ENCODE results near the gene SOX5. TPM values are rescaled to one million over a fixed set of nuclear protein-coding genes. Genes with fewer than 3 reads are reported as not detected.

The SOX5 gene
- total RNA-seq, 2 donors from 2014 or later, result 3.0 to 13.3 TPM

DNA sequence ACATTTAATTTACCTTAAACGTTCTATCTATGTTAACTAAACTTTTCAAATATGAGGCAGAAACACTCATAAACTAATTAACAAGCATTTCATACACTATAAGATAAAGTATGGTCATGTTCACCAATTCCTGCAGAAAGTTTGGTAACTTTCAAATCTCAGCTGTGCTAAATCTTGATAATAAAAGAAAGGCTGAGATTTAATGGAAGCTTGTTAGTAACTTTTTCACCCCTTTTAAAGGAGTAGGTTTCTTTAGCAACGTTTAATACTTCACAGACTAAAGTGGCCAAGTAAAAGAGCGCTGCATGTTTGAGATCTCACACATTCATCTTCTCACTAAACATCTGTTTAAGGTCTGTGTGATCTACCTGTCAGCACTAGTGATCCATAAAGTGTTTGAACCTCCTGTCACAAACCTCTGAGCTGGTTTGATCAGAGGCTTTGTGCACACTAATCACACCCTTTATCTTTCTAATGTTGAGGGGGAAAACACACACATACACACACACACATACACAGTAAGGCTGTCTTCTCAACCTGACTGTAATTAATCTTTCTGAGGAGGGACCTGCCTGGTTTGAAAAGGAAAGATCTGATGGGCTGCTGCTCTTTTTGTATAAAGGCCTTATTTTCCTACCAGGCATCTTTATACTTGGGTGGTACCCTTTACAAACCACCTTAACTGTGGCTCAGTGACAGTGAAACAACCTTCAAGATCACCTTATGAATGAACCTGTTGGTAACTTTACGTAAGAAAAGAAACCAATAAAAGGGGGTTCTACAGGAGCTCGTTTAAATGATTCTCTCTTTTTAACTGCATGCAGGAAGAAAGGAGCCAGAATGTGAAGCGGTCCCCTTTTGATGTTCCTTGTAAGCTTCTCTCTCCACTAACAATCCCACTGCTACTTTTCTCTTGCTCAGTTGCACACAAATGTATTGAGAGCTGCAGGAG lies 244.2 kb downstream of the SOX5 start:
- no peaks in the 10 kb centered on the region for H3K27me3 Mint-ChIP-seq
- no peak for ATAC-seq
- H3K4me1 Mint-ChIP-seq (ENCODE audit: low read depth in 2 of 2), result no peaks in the 10 kb centered on the region
- peaks cover 5% of the 10 kb centered on the region for H3K9me3 Mint-ChIP-seq
- DNase-seq (ENCODE audit: low spot score), result no peak
- no peak overlapping the region for H3K27ac Mint-ChIP-seq
- H3K36me3 Mint-ChIP-seq, result no peaks in the 10 kb centered on the region
- no peak overlapping the region for H3K4me3 Mint-ChIP-seq

GRCh38 chr12:23703051-23703450 lies 246.4 kb downstream of the SOX5 start:
- Mint-ChIP-seq H3K4me1 (ENCODE audit: low read depth in 2 of 2) (no peaks in the 10 kb centered on the region), H3K36me3 (no peaks in the 10 kb centered on the region), H3K4me3 (no peak overlapping the region), H3K27ac (no peak overlapping the region), H3K9me3 (peaks cover 17% of the 10 kb centered on the region), H3K27me3 (no peaks in the 10 kb centered on the region)
- ATAC-seq (no peak), DNase-seq (ENCODE audit: low spot score) (no peak)

DNA sequence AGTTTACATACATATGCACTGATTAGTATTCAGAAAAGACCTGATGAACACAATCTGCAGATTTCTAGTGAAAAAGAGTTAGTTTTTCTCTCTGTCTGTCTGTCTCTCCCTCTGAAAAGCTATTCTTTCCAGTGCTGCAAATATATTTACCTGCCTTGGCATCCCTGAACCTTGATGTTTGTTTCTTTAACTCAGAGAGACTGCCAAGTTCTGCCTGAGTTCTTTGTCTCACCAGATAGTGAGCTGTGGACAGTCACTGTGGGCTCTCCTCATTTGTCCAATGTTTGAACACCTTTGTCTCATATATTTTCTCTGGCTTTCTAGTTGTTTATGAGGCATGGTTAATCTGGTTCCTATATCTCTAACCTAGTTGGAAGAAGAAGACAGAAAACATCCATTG lies 250.4 kb downstream of the SOX5 start:
- ATAC-seq (no peak), DNase-seq (ENCODE audit: low spot score) (no peak)
- no peak overlapping the region for H3K4me3 Mint-ChIP-seq
- H3K4me1 Mint-ChIP-seq (ENCODE audit: low read depth in 2 of 2), result no peaks in the 10 kb centered on the region
- no peaks in the 10 kb centered on the region for H3K27me3 Mint-ChIP-seq
- H3K27ac Mint-ChIP-seq, result no peak overlapping the region
- no peaks in the 10 kb centered on the region for H3K36me3 Mint-ChIP-seq
- peaks cover 19% of the 10 kb centered on the region for H3K9me3 Mint-ChIP-seq

- DNase-seq (ENCODE audit: low spot score), result no peak
- Mint-ChIP-seq H3K27me3 (no peaks in the 10 kb centered on the region), H3K36me3 (no peaks in the 10 kb centered on the region), H3K4me3 (no peak overlapping the region), H3K27ac (no peak overlapping the region), H3K4me1 (ENCODE audit: low read depth in 2 of 2) (no peaks in the 10 kb centered on the region), H3K9me3 (peaks cover 21% of the 10 kb centered on the region)
- ATAC-seq, result no peak
These were observed 254.6 kb downstream of the SOX5 start for GRCh38 chr12:23694920-23695319.

- peaks cover 20% of the 10 kb centered on the region for H3K9me3 Mint-ChIP-seq
- no peaks in the 10 kb centered on the region for H3K27me3 Mint-ChIP-seq
- no peak overlapping the region for H3K4me3 Mint-ChIP-seq
- no peaks in the 10 kb centered on the region for H3K36me3 Mint-ChIP-seq
- no peak for DNase-seq (ENCODE audit: low spot score)
- ATAC-seq, result no peak
- no peaks in the 10 kb centered on the region for H3K4me1 Mint-ChIP-seq (ENCODE audit: low read depth in 2 of 2)
- no peak overlapping the region for H3K27ac Mint-ChIP-seq
These were observed 255.2 kb downstream of the SOX5 start for GRCh38 chr12:23694307-23694706.

DNA sequence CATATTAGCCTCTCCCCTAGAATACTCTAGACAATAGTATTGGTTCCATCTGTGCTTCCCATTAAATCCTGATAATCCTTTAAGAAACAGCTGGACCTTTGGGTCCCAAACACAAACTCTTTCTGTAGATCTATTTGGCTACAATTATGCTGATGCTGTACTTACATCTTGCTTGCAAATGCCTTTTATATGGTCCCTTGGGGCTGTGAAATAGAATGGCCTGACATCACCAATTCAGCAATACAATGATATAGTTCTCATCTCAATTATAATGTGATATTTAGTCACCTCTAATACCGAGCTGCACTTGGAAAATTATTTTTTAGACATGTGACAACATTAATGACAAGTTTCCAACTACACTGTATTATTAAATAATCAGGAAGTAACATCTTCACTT lies 261.5 kb downstream of the SOX5 start:
- Mint-ChIP-seq H3K4me3 (no peak overlapping the region), H3K27me3 (no peaks in the 10 kb centered on the region), H3K4me1 (ENCODE audit: low read depth in 2 of 2) (no peaks in the 10 kb centered on the region), H3K27ac (no peak overlapping the region), H3K9me3 (peaks cover 13% of the 10 kb centered on the region), H3K36me3 (no peaks in the 10 kb centered on the region)
- ATAC-seq (no peak), DNase-seq (ENCODE audit: low spot score) (no peak)

DNA sequence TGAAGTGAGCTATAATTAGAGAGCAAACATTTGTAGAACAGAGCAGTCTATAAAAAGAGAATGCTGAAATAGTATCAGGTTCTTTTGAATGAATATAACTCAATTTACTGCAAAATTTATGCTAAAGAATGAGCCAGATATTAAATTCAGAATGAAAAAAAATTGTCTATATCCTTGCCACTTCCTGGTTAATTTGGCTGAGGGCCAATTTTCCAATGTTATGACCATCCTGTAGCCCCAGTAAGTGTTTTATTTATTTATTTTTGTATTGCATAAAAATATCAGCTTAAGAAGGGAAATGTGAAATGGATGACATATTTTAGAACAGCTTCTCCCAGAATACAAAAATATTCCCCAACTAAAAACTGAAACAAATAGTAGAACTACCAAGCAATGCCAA lies 263.4 kb downstream of the SOX5 start:
- Mint-ChIP-seq H3K27me3 (no peaks in the 10 kb centered on the region), H3K4me3 (no peak overlapping the region), H3K4me1 (ENCODE audit: low read depth in 2 of 2) (no peaks in the 10 kb centered on the region), H3K27ac (no peak overlapping the region), H3K9me3 (peaks cover 13% of the 10 kb centered on the region), H3K36me3 (no peaks in the 10 kb centered on the region)
- ATAC-seq (no peak), DNase-seq (ENCODE audit: low spot score) (no peak)

GRCh38 chr12:23684121-23684520 lies 265.3 kb downstream of the SOX5 start:
- no peaks in the 10 kb centered on the region for H3K27me3 Mint-ChIP-seq
- no peaks in the 10 kb centered on the region for H3K36me3 Mint-ChIP-seq
- H3K4me3 Mint-ChIP-seq, result no peak overlapping the region
- ATAC-seq (no peak), DNase-seq (ENCODE audit: low spot score) (no peak)
- H3K27ac Mint-ChIP-seq, result no peak overlapping the region
- no peaks in the 10 kb centered on the region for H3K4me1 Mint-ChIP-seq (ENCODE audit: low read depth in 2 of 2)
- H3K9me3 Mint-ChIP-seq, result peaks cover 8% of the 10 kb centered on the region

DNA sequence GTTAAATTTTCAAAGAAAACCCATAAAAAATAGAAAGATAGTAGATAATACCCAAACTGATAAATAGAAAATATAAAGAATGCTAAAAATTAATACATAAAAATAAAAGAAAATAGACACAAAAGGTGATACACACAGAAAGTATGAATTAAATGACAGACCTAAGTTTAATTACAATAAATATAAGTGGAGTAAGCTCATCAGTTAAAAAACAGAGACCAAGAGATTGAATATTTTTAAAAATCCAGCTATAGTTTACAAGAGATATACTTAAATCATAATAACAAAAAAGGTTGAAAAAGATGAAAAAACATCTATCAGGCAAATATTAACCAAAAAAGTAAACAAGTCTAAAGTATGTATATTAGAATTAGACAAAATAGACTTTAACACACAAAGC lies 268.2 kb downstream of the SOX5 start:
- H3K4me1 Mint-ChIP-seq (ENCODE audit: low read depth in 2 of 2), result no peaks in the 10 kb centered on the region
- H3K27me3 Mint-ChIP-seq, result no peaks in the 10 kb centered on the region
- DNase-seq (ENCODE audit: low spot score) (no peak), ATAC-seq (no peak)
- no peaks in the 10 kb centered on the region for H3K36me3 Mint-ChIP-seq
- peaks cover 10% of the 10 kb centered on the region for H3K9me3 Mint-ChIP-seq
- H3K4me3 Mint-ChIP-seq, result no peak overlapping the region
- no peak overlapping the region for H3K27ac Mint-ChIP-seq

- H3K36me3 Mint-ChIP-seq, result no peaks in the 10 kb centered on the region
- H3K4me3 Mint-ChIP-seq, result no peak overlapping the region
- peaks cover 9% of the 10 kb centered on the region for H3K9me3 Mint-ChIP-seq
- no peaks in the 10 kb centered on the region for H3K4me1 Mint-ChIP-seq (ENCODE audit: low read depth in 2 of 2)
- no peak overlapping the region for H3K27ac Mint-ChIP-seq
- H3K27me3 Mint-ChIP-seq, result no peaks in the 10 kb centered on the region
- ATAC-seq, result no peak
- DNase-seq (ENCODE audit: low spot score), result no peak
These were observed 275.4 kb downstream of the SOX5 start for GRCh38 chr12:23674064-23674463.

- Mint-ChIP-seq H3K36me3 (no peaks in the 10 kb centered on the region), H3K27me3 (no peaks in the 10 kb centered on the region)
These were observed 277.6 kb downstream of the SOX5 start for GRCh38 chr12:23671881-23672280.

DNA sequence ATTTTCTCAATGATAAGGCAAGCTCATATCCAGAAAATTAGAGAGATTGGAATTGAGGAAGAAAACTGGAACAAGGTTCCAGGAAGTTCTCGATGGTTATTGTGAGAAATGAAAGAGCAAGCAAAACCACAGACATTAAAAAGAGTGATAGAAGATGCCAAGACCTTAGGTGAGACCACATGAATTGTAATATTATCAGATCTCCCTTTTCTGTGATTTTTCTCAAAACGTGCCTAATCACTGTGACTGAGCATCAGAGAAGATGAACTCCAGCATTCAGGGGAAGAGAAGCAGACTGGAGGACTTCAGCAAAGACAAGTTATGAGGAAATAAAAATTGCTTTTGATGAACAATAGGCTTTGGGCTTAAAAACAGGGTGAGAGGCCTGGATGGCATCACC lies 278.8 kb downstream of the SOX5 start:
- Mint-ChIP-seq H3K27ac (no peak overlapping the region), H3K4me1 (ENCODE audit: low read depth in 2 of 2) (no peaks in the 10 kb centered on the region), H3K4me3 (no peak overlapping the region), H3K36me3 (no peaks in the 10 kb centered on the region), H3K27me3 (no peaks in the 10 kb centered on the region), H3K9me3 (peaks cover 4% of the 10 kb centered on the region)
- DNase-seq (ENCODE audit: low spot score) (no peak), ATAC-seq (no peak)

More at GRCh38 chr12:23671881-23672280, 277.6 kb downstream of the SOX5 start:
- Mint-ChIP-seq H3K4me3 (no peak overlapping the region), H3K9me3 (peaks cover 6% of the 10 kb centered on the region), H3K4me1 (ENCODE audit: low read depth in 2 of 2) (no peaks in the 10 kb centered on the region), H3K27ac (no peak overlapping the region)
- no peak for ATAC-seq
- no peak for DNase-seq (ENCODE audit: low spot score)

DNA sequence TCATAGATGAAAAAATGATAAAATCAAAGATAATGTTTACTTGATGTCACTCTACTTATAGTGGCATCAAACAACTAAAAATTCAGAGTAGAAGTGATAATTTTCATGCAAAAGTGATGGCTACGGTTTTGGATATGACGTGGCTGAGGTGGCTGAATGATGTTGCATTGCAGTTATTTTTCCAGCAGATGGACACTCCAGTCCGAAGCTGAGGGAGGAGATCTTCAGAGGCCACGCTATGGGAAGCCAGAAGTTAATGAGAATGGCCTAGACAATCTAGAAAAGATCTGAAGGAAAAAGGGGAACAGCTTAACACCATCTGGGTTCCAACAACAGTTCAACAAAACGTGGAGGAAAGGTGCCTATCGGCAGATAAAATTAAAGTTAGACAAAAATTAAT lies 279.8 kb downstream of the SOX5 start:
- H3K27me3 Mint-ChIP-seq, result no peaks in the 10 kb centered on the region
- no peaks in the 10 kb centered on the region for H3K9me3 Mint-ChIP-seq
- no peak overlapping the region for H3K4me3 Mint-ChIP-seq
- ATAC-seq, result no peak
- H3K36me3 Mint-ChIP-seq, result no peaks in the 10 kb centered on the region
- H3K4me1 Mint-ChIP-seq (ENCODE audit: low read depth in 2 of 2), result no peaks in the 10 kb centered on the region
- H3K27ac Mint-ChIP-seq, result no peak overlapping the region
- no peak for DNase-seq (ENCODE audit: low spot score)

DNA sequence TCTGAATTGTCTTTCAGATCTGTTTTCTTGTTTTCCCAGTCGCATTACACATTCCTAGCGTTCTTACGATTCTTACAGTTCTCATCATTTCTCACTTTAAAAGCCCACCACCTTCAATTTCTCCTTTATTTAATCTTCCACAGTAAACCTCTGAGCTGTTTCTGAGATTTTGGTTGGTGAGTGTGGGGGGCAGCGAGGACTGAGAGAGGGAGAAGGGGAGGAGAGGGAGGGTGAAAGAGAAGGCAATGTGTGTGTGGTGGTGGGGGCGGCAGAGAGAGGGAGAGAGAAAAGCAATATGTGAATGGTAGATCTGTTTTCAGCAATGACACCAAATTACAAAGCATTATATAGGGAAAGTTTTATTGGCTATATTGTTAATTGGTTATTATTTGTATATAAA lies 282.6 kb downstream of the SOX5 start:
- Mint-ChIP-seq H3K4me3 (no peak overlapping the region), H3K27me3 (no peaks in the 10 kb centered on the region), H3K4me1 (ENCODE audit: low read depth in 2 of 2) (no peaks in the 10 kb centered on the region), H3K27ac (no peak overlapping the region), H3K36me3 (no peaks in the 10 kb centered on the region), H3K9me3 (no peaks in the 10 kb centered on the region)
- no peak for DNase-seq (ENCODE audit: low spot score)
- no peak for ATAC-seq

GRCh38 chr12:23662966-23663365 lies 286.5 kb downstream of the SOX5 start:
- H3K4me3 Mint-ChIP-seq, result no peak overlapping the region
- H3K36me3 Mint-ChIP-seq, result no peaks in the 10 kb centered on the region
- no peak for ATAC-seq
- no peaks in the 10 kb centered on the region for H3K27me3 Mint-ChIP-seq
- no peak overlapping the region for H3K27ac Mint-ChIP-seq
- DNase-seq (ENCODE audit: low spot score), result no peak
- no peaks in the 10 kb centered on the region for H3K9me3 Mint-ChIP-seq
- no peaks in the 10 kb centered on the region for H3K4me1 Mint-ChIP-seq (ENCODE audit: low read depth in 2 of 2)
